ENCODE measurements around the gene FGF1. TPM values are rescaled to one million over a fixed set of nuclear protein-coding genes. Genes with fewer than 3 reads are reported as not detected.

Gene FGF1
- total RNA-seq, 1 donor from 2014 or later = 0.88 TPM

DNA sequence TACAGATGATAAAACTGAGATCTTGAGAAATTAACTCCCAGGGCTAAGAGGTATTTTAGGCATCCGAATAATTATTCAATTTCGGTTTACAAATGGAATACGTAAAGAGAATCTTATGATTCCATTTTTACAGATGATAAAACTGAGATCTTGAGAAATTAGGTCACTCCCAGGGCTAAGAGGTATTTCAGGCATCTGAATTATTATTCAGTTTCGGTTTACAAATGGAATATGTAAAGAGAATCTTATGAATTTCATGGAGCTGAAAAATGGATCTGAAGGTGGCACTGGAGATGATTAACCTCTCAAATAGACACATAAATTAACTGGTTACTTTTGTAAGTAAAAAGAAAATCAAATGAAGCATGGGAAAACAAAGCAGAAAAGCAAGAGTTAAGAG is 44.2 kb downstream of the FGF1 start:
- no peak for ATAC-seq

DNA sequence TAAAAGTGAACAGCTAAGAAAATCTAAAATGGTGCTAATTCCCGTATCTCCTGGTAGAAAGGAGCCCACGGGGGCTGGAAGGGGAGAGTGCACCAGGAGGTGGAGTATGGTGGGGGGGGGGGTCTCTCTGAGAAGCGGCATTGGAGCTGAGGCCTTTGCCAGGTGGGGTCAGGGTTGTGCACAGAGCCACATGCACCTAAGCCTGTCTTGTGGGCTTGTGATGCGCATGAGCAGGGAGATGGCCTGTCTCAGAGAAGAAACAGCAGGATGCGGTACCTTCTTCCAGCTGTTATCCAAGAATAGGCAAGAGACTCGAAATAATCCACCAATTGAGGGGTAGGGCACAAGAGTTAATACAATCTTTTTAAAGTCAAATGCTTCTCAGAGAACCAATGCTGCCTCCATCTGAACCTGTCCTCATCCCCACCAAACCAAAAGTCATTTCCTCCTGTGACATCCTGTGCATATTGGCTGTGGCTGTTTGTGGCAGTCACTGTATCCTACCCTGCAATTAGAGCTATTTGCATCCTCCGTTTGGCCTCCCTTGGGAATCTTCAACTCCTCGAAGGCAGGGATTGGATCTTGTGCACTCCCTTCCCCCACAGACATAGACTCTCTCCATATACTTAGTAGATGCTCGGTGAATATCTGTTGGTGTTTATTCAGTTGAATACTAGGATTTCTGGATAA is 45.4 kb downstream of the FGF1 start:
- ATAC-seq = no peak

DNA sequence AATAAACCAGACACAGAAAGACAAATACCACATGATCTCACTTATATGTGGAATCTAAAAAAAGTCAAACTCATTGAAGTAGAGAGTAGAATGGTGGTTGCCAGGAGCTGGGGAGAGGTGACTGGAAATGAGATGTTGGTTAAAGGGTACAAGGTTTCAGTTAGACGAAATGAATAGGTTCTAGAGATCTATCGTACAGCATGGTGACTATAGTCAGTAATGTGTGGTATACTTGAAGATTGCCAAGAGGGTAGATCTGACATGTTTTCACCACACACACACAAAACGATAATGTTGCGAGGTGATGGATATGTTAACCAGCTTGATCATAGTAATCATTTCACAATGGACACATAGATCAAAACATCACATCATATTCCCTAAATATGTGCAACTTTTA is 46.4 kb downstream of the FGF1 start:
- ATAC-seq = no peak

DNA sequence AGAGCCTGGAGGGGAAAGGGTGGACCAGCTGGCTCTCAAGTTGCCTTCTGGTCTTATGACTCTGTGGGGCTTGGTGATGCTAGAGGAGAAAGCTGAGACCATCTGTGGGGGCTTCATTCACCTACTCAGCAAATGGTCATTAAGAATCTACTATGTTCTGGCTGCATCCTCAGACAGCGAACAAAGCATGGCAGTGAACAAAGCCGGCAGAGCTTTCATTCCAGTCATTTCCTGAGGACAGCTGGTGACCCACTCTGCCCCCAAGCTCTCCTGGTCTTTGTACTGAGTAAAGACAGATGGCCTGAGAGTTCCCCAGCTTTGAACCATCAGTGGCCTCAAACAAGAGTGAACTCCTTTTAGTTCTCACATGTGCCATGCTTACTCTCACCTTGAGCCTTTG is 48.0 kb downstream of the FGF1 start:
- ATAC-seq = no peak

DNA sequence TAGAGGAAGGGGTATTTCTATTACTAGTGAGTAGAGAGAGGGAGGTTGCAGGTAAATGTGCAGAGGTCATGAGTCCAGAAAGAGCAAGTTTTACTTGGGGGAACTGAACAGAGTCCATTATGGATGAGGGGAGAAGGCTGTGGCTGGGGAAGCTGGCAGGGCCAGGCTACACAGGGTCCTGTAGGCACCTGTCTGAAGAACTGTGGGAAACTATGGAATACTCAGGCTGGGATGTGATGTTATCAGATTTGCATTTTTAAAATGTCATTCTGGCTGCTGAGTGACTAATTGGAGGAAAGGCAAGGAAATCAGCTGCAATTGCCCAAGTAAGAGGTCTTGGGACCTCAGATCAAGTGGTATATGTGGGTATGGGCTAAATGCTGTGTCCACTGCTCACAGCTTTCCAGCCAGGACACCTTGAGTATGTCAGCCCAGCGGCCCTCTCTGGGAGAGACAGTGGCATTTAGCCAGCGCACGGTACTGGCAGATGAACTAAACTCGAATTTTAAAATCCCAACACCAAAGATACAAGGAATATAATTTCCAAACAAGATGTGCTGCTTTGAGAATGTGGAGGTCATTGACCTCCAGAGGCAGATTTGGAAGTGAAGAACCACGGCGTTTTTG is 49.1 kb downstream of the FGF1 start:
- no peak for ATAC-seq

DNA sequence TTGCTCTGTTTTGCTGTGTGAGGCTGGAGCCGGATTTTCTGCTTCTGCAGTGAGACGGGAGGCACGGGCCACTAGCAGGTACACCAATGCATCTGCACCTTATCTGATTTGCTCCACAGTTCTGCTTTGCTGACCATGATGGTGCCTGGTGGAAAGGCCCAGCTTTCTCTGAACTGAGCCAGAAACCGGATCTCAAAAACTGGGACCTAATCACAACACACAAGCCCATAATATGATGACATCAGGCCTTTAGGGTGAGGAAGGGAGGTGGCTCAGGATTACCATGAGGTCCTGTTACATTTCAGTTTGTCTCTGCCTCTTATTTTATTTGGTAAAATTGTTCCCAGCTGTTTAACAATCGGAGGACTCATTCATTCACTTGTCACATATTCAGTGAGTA is 49.8 kb downstream of the FGF1 start:
- ATAC-seq = no peak

DNA sequence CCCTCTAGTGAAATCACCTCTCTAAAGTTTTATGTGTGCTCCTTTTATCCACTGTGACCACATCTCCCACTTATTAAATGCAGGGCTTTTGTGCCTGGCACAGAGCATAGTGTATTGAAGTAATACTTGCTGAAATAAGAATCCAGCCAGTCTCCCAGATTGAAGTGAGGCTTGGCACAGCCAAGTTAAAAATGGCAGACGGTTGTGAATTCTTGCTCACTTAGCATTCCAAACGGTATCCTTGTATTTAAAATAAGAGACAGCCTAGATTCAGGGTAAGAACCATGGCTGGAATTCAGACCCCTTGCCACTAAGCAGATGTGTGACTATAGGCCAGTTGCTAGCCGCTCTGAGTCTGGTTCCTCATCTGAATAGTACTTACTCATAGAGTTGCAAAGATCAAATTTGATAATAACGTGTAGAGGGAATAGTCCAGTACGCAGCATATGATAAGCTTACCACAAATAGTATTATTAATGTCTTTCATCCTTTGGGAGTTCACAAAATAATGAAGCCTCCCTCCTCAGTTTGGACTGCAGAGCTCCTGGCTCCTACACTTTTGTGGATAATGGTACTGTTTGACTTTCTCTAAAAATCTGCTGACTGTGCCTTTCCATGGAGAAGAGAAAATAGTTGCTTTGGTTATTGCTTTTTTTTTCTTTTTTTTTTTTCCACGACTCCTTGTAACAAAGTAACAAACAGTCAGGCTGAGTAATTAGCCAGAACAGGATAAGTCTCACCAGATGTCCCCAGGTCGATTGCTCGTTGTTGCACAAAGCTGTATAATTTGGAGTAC is 51.5 kb downstream of the FGF1 start:
- ATAC-seq = no peak

DNA sequence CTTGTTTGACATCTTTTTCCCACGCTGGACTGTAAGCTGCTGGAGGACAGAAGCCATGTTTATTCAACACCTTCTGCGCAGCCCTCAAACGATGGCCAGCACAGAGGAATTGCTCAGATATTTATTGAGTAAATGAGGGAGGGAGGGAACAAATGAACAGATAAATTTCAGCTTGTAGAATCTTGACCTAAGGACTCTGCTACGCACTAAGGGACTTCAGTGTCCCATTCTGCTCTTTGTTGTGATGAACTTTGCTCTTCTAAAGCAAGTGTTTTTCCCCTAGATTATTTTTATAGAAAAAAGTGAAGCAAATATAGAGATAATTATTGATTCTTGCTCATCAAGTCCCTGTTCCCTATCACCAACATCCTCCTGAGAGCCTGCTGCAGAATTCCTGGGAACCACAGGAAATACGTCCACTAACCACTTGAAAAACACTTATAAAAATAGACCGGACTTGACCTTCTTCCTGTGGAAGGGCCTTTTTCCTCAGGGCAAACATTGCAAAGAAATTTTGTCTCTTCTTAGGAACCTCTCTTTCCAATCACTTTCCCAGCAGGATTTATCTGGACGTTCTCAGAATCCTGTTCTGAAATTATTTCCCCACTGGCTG is 54.9 kb downstream of the FGF1 start:
- no peak for ATAC-seq

DNA sequence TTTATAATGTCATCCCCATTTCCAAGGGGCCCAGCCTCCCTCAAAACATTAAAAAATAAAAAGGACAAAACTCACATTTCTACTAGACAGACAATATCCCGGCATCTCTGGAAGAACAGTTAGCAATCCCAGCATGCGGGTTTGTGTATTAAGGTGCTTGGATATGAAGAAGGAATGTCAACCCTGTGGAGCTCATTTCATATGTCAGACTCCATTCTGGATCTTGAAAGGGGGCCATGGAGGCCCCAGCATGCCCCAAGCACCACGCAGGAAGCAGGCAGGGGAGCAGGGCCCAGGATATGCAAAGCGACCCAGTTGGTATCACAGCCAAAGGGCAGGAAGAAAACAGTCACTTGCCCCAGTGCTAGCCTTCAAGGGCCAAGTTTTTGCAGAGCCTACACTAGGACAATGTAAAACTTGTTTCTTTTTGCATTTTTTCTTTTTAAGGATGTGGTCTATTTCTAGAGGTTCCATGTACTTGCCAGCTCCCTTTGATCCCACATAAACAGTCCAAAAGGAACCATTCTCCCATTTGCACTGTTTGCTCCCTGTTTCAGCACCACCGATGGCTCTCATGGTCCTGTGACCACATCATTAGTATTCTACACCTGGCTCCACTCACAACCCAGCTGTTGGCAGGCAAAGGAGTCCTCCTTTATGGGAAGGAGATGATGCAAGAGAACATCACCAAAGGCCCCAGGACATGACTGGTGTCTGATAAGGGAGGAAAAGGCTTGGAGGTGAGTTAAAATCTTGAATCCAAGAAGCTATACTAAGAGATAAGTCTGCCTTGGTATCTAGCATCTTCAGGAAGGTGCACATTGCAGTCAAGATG is 58.3 kb downstream of the FGF1 start:
- no peak for ATAC-seq

DNA sequence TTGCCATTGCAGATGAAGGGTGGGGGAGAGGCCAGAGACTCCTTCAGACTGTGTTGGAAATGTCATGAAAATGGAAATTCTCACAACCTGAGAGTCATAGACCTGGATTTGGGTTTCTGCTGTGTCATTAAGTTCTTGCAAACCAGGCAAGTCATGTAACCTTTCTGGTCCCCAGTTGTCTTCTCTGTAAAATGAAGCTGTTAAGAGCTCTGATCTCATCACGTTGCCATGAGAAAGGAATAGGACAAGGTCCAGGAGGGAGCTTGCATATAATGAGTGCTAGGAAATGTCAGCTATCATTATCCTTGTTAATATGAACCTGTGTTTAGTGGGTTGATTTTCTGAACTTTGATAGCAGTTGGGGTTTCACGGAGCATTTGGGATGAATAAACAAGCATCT is 59.1 kb downstream of the FGF1 start:
- no peak for ATAC-seq

DNA sequence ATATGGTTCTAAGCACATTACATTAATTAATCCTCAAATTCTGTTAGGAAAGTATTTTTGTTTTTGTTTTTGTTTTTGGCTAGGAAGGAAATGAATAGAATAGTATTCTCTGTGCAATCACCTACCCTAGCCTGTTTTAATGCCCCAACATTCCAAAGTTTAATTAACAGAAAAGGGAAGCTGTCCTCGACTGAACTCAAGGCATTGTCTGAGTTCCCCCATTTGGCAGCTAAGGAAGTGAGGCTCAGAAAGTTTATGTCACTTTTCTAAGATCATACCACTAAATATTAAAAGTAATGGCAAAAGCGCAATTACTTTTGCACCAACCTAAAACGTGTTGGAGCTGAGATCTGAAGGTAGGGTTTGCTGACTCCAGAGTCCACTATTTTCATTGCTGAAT is 59.8 kb downstream of the FGF1 start:
- no peak for ATAC-seq

DNA sequence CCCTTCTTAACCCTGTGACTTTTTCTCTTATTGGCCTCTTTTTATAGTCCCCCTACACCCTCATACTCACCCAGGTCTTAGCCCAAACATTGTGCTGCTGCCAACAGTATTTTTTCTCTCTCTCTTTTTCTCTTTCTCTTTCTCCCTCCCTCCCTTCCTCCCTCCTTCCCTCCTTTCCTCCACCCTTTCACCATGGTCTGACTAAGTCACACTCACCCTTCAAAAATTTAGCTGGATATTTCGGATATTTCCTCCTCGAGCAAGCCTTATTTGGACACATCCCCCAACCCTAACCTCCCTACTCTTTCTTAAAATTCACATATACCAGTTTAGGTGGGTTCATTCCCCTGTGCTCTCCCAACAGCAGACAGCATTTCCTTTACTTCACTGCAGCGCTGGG is 64.7 kb downstream of the FGF1 start:
- ATAC-seq = no peak

DNA sequence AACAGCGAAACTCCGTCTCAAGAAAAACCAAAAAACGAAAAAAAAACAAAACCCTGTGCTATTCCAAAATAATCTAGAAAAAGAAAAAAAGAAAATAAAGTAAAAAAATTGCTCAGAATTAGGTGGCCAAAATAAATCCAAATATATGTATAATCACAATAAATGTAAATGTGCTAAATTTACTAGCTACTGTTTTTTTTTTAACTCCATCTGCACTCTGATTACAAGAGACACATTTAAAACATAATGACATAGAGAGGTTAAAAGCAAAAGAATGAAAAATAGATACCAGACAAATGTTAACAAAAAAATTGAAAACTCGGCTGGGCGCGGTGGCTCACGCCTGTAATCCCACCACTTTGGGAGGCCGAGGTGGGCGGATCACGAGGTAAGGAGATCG is 66.1 kb downstream of the FGF1 start:
- ATAC-seq = no peak

DNA sequence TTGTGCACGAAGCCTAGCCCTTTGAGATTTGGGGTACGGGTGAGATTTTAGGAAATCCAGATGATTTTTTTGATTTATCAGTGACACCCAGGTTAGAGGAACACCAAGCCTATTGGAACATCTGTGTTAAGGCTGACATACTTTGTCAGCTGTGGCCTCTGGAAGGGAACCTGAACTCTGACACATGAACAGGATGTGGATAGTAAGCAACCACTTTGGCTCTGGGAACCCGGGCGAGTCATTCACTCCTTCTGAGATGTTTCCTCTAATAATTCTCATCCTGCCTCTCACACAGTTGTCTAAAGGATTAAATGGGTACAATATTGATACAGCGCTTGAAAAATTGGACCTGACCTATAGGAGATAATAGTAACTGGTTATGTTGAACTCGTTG is 67.8 kb downstream of the FGF1 start:
- ATAC-seq = no peak

DNA sequence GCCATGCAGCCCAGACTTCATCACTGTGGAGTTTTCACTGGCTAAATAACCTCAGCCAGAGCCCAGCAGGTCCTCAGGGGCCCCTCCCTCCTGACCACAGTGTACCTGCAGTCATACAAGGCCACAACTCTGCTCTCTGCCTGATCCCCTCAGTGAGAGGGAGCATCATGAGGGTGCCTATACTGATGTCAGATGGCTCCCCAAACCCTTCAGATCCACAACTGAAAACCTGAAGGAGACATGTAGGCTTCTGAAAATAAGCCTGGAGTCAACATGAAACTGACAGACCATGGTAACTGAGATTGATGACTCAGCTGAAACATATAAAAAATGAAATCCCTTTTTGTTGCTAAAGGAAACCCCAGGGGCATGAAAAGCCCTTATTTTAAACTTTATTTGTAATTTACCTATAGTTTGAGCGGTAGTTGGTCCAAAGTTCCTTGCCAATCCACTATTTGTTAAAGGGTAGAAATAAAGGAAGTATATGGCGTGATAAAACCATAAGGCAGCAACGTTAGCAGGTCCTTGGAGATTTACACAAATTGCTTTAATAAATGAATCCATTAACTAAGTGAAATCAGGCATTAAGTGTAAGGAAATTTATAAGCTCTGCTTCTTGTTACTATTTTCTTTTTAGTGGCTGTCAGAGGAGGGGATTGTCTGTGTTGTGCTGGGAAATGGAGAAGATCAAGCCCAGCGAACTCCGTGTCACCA is 68.3 kb downstream of the FGF1 start:
- no peak for ATAC-seq

DNA sequence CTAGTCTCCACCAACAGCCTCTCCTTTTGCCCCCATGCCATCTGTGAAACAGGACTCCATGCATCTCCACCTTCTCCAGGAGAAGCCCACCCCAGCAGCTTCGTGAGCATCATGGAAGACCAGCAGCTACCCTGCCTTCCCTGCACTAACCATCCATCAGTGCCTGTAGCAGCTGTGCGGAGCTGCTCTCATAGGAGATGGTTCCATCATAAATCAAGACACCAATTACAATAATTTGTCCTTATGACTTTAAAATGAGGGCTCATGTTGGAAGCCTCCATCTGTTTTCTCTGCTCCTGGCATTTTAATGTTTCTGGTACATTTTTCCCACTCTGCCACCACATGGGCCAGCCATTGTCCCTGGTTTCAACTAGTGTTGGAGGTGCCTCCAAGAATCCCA is 69.9 kb downstream of the FGF1 start:
- no peak for ATAC-seq

DNA sequence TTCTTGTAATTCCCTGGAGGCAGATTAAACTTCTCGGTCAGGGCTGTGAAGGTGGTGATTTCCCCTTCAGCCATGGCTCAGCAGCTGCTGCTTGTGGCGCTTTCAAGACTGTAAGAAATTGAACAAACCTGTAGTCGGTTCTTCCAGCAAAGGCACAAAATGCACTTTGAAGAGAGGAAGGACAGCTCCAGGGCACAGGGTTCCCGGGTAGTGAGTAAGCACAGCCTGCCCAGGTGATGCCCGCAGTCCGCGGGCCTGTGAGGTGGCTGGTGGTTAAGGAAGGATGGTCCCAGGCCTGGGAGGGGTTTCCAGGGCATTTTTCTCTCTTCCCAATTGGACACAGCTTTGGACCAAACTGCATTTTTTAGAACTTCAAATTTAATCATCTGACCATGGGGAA is 71.8 kb downstream of the FGF1 start:
- no peak for ATAC-seq

DNA sequence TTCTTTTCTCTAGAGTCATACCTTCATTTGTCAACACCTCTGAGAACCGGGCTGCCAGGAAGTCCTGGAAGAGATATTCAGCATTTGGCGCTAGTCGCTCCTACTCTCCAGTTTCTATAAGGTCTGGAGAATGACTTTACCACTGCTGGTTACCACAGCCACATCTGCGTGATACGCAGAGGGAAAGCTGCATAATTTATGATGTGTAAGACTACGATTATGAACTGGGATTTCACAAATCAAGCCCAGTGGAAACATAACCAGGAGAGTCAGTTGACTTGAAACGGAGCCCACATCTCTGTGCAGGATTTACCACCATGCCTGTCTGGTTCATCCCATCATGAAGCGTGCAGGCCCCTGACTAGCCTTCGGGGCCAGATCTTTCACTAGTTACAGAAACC is 72.6 kb downstream of the FGF1 start:
- ATAC-seq = no peak

DNA sequence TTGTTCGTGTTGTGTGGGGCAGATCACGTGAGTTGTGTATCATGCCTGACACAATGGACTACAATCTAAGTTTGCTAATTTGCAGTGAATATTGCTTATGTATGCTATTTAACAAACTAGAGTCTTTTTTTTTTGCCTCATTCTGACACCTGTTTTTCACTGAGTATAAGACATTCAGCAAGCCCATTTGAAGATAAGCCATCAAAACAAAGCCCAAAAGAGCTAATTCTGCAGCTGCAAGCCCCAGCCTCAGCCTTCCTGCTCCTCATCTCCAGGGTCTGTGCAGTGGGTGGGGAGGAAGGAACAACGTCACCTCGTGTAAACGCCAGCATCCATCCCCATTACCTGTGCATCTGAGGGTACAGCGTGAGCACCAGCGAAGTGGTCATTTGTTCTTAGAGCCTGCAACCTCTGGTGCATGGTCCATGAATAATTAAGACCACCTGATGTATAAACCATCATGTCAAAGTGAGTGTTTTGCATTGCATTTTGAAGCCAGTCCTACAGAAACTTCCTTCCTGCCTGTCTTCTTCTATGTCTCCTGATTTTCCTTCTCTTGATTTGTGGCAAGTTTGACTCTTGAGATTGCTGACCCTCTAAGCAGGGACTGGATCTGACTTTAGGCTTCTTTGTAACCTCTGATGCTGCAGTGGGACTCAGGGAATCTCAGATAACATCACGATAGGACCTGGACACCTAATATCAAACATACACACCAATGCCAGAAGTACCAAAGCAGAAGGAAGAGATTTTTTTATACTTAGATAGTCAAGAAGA is 73.2 kb downstream of the FGF1 start:
- no peak for ATAC-seq

DNA sequence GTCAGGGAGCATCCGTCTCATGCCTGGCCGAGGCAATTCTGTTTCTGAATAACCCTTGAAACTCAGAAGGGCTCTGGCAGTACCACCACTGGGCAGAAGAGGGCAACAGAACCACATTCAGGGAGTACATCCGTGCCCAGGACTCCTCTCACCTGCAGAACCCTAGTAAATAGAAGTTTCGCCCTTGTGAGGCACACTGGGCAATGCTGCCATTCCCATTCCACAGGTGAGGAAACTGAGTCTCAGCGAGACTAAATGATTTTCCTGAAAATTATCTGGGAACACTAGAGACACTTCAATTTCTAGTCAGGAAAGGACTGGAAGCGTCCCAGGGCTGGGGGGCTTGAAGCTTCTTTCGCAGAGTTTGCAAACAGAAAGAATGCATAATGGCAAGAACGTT is 74.7 kb downstream of the FGF1 start:
- ATAC-seq = peak; percentile 85

Measured in esophagus mucosa (tissue), 1 donor.